MCF 10A (cell line): ENCODE measurements around the gene SLC31A2. TPM values are rescaled to one million over a fixed set of nuclear protein-coding genes. Genes with fewer than 3 reads are reported as not detected.

ENCODE experiments used
- BruUV-seq: library from RNA; stranded (reverse); fragments of 400-500 nt; replicated peaks from 2 replicates; lab custom pipeline; 2021; lab: Mats Ljungman, UMichigan
- CTCF ChIA-PET: fragments of 300-600 bp; sonication (Branson Sonifier 250); formaldehyde crosslinking; extraction: SDS; loops from one replicate; lab custom pipeline; 2021; ENCODE audit warnings: antibody characterized with exemption, inconsistent platforms; lab: Yijun Ruan, JAX
- POLR2A ChIA-PET: fragments of 300-600, 350-650 bp; sonication (Branson Sonifier 250); formaldehyde crosslinking; extraction: SDS; loops from one replicate; lab custom pipeline; 2020; ENCODE audit warnings: antibody characterized with exemption, inconsistent platforms; lab: Yijun Ruan, JAX
- DNase-seq: peaks from one replicate; pipeline ENCODE4 v3.0.0-alpha.2; 2018; ENCODE audit not compliant: unreplicated experiment
- H3K27ac Mint-ChIP-seq: one replicate; pipeline ENCODE4 v1.8.0; 2022; ENCODE audit warnings: mild to moderate bottlenecking, low read depth, mixed read lengths; ENCODE audit not compliant: unreplicated experiment
- H3K27me3 Mint-ChIP-seq: one replicate; pipeline ENCODE4 v1.8.0; 2022; ENCODE audit warnings: mixed read lengths; ENCODE audit not compliant: insufficient read depth, unreplicated experiment
- H3K36me3 Mint-ChIP-seq: one replicate; pipeline ENCODE4 v1.8.0; 2022; ENCODE audit warnings: mild to moderate bottlenecking, moderate library complexity, mixed read lengths; ENCODE audit not compliant: insufficient read depth, unreplicated experiment
- H3K4me1 Mint-ChIP-seq: one replicate; pipeline ENCODE4 v1.8.0; 2022; ENCODE audit warnings: mixed read lengths; ENCODE audit not compliant: insufficient read depth, unreplicated experiment
- H3K4me3 Mint-ChIP-seq: one replicate; pipeline ENCODE4 v1.8.0; 2022; ENCODE audit warnings: mild to moderate bottlenecking, moderate library complexity, mixed read lengths; ENCODE audit not compliant: unreplicated experiment
- H3K9me3 Mint-ChIP-seq: one replicate; pipeline ENCODE4 v1.8.0; 2022; ENCODE audit warnings: mixed read lengths; ENCODE audit not compliant: unreplicated experiment
- CTCF ChIP-seq: fragments of 200-600 bp; IDR thresholded peaks from one replicate; pipeline ENCODE4 v1.8.0; 2022; ENCODE audit warnings: antibody characterized with exemption, mild to moderate bottlenecking; ENCODE audit not compliant: unreplicated experiment
- intact Hi-C: fragments of 100-400 bp; cut with micrococcal nuclease; formaldehyde crosslinking; loops from 2 replicates; pipeline ENCODE4 v1.14.1; 2022
- total RNA-seq: library from RNA; stranded (reverse); gene quantifications from 2 replicates; pipeline ENCODE4 v1.2.3, GENCODE V29; 2022

Gene SLC31A2
- total RNA-seq, 1 experiment from 2014 or later = 16.1 TPM

- Mint-ChIP-seq H3K36me3 (peaks cover 61% of the 10 kb centered on the region), H3K27me3 (no peaks in the 10 kb centered on the region), H3K4me3 (no peak overlapping the region), H3K27ac (peak overlapping the region; percentile 85), H3K9me3 (no peaks in the 10 kb centered on the region), H3K4me1 (peaks cover 43% of the 10 kb centered on the region)
- ChIA-PET POLR2A (interaction anchor here (5.4 to 7.3 kb wide), 2 partner anchors 33 to 36 kb away, joined by 38 to 80 read pairs; partner anchors contain the start of genes FKBP15, SLC31A1 and SLC31A2), CTCF (interaction anchor here (0.7 to 1.4 kb wide), 3 partner anchors 11 to 33 kb away, joined by 3 to 5 read pairs (median 4); no protein-coding TSS in a partner anchor)
- DNase-seq = no peak
- BruUV-seq = no TSS peak
- intact Hi-C loops = loop anchor here (5.0 kb wide), 1 partner anchor 37 kb away; the partner anchor contains the start of genes FKBP15 and SLC31A1
- no peak for TF ChIP-seq CTCF
Measured at GRCh38 chr9:113185271-113185670, 34.5 kb downstream of the SLC31A2 start.

- no peak overlapping the region for H3K4me3 Mint-ChIP-seq
- DNase-seq = no peak
- no peaks in the 10 kb centered on the region for H3K27me3 Mint-ChIP-seq
- peaks cover 45% of the 10 kb centered on the region for H3K4me1 Mint-ChIP-seq
- H3K36me3 Mint-ChIP-seq = peaks cover 65% of the 10 kb centered on the region
- TF ChIP-seq CTCF = no peak
- no peaks in the 10 kb centered on the region for H3K9me3 Mint-ChIP-seq
- no TSS peak for BruUV-seq
- ChIA-PET POLR2A (interaction anchor here (5.4 to 7.3 kb wide), 2 partner anchors 34 to 35 kb away, joined by 38 to 80 read pairs; partner anchors contain the start of genes FKBP15, SLC31A1 and SLC31A2), CTCF (interaction anchor here (0.6 to 1.7 kb wide), 6 partner anchors 13 to 220 kb away, joined by 3 to 4 read pairs (median 4); no protein-coding TSS in a partner anchor)
- peak overlapping the region; percentile 96 for H3K27ac Mint-ChIP-seq
- intact Hi-C loops = loop anchor here (5.0 kb wide), 1 partner anchor 36 kb away; the partner anchor contains the start of genes FKBP15 and SLC31A1
Measured at GRCh38 chr9:113186137-113186755, 35.4 kb downstream of the SLC31A2 start.

GRCh38 chr9:113187929-113188595, 37.3 kb downstream of the SLC31A2 start:
- peak overlapping the region; percentile 60 for H3K4me3 Mint-ChIP-seq

More at GRCh38 chr9:113187929-113188595, 37.3 kb downstream of the SLC31A2 start:
- H3K9me3 Mint-ChIP-seq = no peaks in the 10 kb centered on the region
- H3K27ac Mint-ChIP-seq = peak overlapping the region; percentile 96
- H3K4me1 Mint-ChIP-seq = peaks cover 45% of the 10 kb centered on the region
- no peak for TF ChIP-seq CTCF
- H3K36me3 Mint-ChIP-seq = peaks cover 61% of the 10 kb centered on the region
- POLR2A ChIA-PET = interaction anchor here (0.6 to 7.3 kb wide), 9 partner anchors 9 to 87 kb away, joined by 3 to 80 read pairs (median 4); partner anchors contain the start of genes CDC26, FKBP15, SLC31A1 and SLC31A2
- intact Hi-C loops = loop anchor here (5.0 kb wide), 1 partner anchor 34 kb away; the partner anchor contains the start of genes FKBP15 and SLC31A1
- DNase-seq = peak; percentile 92
- CTCF ChIA-PET = interaction anchor here (0.9 to 1.5 kb wide), 4 partner anchors 8 to 36 kb away, joined by 3 to 5 read pairs (median 4); no protein-coding TSS in a partner anchor
- no peaks in the 10 kb centered on the region for H3K27me3 Mint-ChIP-seq
- no TSS peak for BruUV-seq
